CD1c-positive myeloid dendritic cell (primary cell): ENCODE measurements around the gene ALDH3B1.

Experiments
- DNase-seq: peaks from one replicate; pipeline ENCODE4 v3.0.0-alpha.2; 2016; ENCODE audit errors: extremely low spot score

ALDH3B1 gene

DNA sequence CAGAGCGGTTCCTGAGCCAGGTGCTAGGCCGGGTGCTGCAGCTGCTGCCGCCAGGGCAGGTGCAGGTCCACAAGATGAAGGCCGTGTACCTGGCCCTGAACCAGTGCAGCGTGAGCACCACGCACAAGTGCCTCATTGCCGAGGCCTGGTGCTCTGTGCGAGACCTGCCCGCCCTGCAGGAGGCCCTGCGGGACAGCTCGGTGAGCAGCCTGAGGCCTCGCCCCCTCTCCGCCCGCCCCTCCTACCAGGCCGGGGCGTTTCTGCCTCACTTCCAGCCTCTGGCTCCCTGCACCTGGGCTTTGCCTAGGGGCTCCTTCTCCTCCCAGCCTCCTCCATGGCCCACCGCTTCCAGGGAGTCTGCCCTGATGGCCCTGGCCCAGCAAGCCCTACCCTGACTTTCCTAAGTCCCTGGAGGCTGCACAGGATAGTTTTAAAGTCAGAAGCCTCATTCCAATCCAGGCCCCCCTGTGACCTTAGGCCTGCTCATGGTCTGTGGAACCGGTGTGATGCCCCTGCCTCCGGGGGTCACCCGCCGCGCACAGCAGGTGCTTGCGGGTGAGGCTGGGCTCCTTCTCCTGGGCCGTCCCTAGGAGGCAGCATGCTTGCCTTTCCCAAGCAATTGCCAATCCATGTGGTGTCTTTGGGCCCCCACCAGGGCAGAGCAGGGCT, 34.2 kb downstream of the ALDH3B1 start:
- DNase-seq = no peak

DNA sequence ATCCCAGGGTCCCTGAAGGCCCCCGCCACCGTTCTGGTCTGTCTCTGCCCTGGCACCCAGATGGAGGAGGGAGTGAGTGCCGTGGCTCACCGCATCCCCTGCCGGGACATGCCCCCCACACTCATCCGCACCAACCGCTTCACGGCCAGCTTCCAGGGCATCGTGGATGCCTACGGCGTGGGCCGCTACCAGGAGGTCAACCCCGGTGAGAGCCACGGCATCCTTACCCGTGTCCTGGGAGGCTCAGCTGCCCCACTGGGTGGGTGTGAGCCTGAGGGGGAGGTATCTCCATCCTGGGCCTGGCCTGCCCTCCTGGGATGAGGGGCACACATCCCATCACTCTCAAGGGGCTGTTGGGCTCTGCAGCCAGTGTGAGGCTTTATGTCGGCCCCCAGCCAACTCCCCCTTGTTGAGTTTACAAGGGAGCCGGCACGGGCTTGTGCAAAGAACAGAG, 34.8 kb downstream of the ALDH3B1 start:
- no peak for DNase-seq

DNA sequence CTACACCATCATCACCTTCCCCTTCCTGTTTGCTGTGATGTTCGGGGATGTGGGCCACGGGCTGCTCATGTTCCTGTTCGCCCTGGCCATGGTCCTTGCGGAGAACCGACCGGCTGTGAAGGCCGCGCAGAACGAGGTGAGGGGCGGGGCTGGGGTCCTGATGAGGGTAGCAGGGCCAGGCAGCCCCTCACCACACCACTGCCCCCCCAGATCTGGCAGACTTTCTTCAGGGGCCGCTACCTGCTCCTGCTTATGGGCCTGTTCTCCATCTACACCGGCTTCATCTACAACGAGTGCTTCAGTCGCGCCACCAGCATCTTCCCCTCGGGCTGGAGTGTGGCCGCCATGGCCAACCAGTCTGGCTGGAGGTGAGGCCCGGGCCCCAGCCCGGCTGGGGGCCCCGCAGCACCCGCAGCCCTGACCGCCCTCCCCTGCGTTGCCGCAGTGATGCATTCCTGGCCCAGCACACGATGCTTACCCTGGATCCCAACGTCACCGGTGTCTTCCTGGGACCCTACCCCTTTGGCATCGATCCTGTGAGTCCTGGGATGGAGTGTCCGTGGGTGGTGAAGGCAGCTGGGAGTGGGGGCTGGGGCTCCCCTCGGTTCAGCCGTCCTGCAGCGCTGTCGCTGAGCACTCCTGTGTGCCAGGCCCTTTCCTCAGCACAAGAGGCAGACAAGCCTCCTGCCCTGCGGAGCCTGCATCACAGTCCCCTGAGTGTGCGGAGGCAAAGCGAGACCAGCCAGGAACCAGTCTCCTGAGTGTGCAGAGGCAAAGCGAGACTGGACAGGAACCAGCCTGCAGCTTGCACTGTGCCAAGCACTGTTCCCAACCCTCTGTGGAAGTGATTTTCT, 37.5 kb downstream of the ALDH3B1 start:
- no peak for DNase-seq

DNA sequence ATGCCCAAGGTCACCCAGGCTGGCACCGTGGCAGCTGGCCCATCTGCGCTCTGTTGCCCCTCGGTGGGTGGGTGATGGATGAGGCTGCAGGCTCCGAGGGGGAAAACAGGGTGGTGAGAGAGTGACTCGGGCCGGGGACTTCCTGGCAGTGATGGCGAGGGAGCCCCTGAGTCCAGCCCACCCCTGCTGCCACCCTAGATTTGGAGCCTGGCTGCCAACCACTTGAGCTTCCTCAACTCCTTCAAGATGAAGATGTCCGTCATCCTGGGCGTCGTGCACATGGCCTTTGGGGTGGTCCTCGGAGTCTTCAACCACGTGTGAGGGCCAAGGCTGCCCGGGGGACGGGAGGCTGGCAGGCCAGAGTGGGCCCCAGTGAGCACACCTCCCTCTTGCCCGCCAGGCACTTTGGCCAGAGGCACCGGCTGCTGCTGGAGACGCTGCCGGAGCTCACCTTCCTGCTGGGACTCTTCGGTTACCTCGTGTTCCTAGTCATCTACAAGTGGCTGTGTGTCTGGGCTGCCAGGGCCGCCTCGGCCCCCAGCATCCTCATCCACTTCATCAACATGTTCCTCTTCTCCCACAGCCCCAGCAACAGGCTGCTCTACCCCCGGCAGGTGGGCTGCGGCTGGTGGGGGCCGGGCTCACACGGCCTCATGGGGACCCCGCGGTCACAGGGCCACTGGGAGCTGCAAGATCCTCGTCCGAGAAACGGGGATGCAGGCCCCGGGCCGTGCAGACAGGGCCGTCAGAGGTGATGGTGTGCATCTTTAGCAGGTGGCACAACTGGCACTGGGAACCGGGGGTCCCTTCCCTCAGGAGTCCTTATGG, 38.8 kb downstream of the ALDH3B1 start:
- no peak for DNase-seq

DNA sequence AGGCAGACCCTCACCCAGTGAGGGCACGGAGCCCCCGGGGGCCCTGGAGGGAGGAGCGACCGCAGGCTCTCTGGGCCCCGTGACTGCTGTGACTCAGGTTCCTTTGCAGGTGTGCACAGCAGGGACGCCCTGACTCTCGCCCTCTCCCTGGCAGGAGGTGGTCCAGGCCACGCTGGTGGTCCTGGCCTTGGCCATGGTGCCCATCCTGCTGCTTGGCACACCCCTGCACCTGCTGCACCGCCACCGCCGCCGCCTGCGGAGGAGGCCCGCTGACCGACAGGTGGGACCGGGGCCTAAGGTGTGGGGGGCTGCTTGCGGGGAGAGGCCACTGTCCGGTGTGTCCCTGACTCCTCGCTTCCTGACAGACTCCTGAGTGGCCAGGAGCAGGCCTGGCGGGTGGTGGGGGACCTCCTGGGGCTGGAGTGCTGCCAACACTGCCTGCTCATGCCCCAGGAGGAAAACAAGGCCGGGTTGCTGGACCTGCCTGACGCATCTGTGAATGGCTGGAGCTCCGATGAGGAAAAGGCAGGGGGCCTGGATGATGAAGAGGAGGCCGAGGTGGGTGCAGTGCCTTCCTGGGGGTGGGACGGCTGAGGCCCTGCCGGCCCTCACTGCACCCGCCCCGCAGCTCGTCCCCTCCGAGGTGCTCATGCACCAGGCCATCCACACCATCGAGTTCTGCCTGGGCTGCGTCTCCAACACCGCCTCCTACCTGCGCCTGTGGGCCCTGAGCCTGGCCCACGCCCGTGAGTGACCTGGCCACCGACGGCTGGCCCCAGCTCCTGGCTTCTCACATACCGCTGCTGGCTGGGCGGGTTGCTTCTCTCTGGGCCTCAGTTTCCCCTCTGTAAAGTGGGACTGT, 39.6 kb downstream of the ALDH3B1 start:
- DNase-seq = no peak

DNA sequence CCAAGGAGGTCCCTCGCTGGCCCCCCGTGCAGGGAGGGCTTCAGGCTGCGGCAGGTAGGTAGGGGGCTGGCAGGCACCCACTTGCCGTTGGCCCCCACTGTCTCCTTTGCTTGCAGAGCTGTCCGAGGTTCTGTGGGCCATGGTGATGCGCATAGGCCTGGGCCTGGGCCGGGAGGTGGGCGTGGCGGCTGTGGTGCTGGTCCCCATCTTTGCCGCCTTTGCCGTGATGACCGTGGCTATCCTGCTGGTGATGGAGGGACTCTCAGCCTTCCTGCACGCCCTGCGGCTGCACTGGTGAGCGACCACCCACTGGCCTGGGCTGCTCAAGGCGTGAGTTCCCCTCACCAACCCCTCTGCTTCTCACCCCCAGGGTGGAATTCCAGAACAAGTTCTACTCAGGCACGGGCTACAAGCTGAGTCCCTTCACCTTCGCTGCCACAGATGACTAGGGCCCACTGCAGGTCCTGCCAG, 40.3 kb downstream of the ALDH3B1 start:
- DNase-seq = no peak

DNA sequence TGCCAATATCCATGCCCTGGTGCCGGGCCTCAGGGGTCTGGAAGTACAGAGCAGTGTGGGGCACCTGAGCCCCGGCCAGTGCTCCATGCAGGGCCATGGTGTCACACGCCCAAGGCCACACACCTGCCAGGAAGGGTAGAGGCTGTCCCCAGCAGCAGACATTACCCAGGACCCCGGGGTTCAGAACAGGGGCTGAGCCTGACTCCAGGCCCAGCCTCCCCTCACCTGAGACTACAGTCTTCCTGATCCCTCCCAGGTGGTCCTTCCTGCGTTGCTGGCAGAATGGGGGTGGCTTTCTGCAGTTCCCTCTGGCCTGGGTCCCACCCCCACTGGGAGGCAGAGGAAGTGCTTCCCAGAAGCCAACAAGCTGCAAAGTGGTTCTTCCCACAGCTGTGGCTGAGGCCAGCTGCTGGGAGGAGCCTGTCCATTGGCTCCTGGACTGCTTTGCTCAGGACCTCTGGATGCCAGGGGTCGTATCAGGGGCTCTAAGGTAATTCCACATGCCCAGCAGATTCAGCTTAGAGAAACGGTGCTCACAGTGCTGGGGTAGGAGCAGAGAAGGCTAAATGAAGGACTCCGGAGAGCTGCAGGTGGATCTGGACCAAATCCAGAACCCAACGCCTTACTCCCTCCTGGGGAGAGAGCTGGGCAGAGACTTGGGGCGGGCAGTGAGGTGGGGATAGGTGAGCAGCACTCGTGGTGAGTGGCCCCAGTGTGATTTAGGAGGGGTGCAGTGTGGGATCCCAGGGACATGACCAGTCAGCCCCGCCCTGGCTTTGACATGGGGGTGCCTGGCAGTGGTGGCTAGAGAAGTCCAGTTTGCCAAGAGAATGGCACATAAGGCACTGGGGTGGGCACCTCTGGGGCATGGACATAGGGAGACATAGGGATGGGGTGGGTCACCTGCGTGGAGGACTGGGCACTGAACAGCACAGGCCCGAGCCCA, 41.3 kb downstream of the ALDH3B1 start:
- DNase-seq = no peak

DNA sequence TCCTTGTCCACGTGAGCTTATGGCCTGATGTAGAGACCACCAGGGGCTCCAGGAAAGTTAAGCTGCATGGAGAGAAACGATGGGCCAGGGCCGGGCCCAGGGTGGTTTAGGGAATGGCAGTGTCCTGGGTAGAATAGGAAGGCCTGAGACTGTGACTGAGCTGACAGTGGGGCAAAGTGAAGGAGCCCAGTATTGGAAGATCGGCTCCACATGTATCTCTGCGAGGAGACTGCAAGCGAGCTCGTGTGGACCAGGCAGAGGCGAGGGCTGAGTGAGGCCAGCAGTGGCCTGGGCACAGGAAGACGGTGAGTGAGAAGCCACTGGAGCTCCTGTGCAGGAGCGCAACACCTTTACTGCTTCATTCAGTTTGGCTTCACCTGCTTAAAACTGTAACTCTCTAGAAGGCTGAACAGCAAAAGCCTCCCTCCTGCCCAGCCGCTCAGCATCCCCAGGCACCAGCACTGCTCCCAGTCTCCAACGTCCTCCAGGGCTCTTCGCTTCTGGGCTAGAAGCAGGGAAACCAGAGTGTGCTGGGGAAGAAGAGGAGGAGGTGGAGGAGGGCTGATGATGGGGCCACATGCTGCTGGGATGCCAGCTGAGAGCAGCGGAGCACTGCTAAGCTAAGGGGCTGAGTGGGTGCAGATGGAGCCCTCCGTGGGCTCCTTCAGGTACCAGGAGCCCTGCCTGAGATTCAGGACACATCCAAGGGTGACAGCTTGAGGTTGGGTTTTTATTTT, 42.2 kb downstream of the ALDH3B1 start:
- no peak for DNase-seq

DNA sequence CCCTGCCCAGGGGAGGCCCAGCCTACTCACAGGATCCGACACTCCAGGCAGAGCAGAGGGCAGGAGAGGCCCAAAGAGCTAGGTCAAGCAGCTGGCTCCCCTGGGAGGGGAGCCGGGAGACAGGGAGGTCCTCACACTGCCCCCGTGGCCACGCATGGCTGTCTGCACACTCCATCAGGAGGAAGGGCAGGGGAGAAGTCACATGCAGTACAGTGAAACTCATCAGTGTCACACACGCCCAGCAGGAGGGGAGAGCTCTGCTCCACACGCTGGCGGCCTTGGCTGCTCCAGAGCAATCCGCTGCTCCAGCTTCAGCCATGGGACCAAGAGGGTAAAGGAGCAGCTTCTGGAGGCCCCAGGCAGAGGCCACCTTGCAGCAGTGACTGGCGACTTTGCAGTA, 43.0 kb downstream of the ALDH3B1 start:
- DNase-seq = no peak

DNA sequence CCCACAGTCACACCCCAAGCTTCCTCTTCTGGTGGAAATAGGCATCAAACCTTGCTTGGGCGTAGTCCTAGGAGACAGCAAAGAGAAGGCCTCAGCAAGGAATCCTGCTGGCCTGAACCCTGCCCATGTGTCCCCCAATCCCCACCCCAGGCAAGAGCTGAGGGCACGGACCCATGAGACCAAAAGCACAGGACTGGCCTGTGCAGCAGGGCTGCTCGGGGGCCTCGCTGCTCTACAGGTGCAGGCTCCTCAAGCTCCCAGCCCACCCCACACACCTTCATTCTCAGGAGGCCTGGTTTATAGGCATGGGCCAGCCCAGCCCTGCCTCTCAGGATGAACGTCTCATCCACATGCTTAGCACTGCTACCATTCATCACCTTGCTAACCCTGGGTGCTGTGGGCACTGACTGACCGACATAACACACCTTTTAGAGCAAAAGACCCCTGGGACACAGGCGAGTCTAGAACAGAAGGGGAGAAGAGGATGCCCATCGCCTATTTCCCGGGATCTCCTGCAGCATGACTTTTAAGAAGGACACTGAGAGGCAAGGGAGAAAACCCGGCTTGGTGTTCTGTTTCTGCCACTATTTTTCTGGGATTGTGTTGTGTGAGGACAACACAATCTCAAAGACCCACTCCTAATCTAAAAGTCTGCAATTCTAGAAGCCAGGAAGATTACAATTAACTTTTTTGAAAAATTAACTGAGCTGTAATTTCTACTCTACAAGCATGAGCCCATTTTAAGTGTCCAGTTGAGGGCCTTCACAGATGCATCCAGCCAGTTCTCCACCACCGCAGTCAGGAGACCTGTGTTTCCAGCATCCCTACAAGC, 44.1 kb downstream of the ALDH3B1 start:
- no peak for DNase-seq

DNA sequence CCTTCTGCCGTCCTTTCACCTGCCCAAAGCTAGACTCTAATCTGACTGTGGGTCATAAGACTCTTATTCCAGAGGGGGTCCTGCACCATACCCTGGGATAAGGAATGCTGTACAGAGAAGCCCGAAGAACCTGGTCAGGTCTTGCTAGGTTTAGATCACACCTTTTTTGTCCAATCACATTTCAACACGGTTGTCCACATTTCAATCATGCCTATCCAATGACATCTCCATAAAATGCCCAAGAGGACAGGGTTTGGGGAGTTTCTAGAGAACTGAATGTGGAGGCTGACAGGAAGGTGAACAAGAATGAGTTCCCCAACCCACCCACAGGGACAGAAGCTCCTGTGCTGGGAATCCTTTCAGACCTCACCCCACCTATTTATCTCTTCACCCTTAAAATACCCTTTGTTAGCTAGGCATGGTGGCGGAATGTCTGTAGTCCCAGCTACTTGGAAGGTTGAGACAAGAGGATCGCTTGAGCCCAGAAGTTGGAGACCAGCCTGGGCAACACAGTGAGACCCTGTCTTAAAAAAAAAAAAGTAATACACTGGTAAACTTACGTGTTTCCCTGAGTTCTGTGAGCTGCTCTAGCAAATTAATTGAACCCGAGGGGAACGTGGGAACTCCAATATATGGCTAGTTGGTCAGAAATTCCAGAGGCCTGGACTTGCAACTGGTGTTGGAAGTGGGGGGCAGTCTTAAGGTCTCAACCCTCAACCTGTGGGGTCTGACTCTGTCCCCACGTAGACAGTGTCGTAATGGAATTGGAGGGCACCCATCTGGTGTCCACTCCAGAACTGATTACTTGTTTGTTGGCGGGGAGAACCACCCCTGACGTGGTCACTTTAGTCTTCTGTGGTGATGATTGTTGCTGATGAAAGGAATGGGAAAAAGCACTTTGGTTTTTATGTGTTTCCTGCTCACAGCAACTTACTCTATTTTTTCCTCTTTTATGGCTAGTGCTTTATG, 46.5 kb downstream of the ALDH3B1 start:
- DNase-seq = no peak

DNA sequence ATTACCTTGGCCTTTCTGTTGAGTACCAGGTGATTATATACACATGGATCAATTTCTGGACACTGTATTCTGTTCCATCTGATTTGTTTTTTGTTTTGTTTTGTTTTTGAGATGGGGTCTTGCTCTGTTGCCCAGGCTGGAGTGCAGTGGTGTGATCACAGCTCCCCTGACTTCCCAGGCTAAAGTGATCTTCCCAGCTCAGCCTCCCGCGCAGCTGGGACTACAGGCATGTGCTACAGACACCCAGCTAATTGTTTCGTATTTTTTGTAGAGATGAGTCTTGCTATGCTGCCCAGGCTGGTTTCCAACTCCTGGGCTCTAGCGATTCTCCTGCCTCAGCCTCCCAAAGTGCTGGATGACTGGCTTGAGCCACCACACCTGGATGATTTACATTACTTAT, 47.7 kb downstream of the ALDH3B1 start:
- no peak for DNase-seq

DNA sequence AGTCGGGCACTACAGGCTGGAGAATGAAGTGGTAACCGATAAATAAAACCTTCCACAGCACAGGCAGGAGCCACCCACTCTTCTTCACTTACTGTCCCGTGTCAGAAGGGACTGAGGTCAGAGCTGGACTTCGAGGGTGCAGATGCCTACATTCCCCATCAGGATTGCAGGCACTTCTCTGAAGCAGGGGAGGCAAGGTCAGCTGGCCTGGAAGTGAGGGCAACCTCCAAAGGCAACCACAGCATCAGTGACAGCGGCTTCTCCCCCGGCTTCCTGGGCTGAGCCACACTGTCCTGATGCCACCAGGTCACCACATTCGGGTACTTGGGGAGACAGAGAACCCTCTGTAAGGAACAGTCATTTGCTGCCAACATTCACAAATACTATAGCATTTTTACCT, 51.4 kb downstream of the ALDH3B1 start:
- no peak for DNase-seq

DNA sequence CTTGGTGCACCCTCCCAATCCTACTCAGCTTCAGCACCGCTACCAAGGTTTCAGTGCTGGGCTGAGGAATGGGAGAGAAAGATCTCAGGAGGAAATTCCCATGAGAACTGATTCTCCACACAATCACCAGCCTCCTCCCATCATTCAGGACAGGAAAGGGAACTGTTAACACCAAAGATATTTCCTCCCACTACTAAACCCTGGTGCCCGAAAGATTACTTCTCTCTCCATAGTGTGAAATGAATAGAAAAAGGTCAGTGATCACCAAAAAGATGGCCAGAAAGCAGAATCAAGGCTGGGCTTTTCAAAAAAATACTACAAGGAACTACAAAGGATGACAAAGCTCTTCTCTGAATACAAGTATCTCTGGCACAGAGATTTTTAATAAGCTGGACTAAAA, 54.8 kb downstream of the ALDH3B1 start:
- DNase-seq = peak; percentile 46

DNA sequence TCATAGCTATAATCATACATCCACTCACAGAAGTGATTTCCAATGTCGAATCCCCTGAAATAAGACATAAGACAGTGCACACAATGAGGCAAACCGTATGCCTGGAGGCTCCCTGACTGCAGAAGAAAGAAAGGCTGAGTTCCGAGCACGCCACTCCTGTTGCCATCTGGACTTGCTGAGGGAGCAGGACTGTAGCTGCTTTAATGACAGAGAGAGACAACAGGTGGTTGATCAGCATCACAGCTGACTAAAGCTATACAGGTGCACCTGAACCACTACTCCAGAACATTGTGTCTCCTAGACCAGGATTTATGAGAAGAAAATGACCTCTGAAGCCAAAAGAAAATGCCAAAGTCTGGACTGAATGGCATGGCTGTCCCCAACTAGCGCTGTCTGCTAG, 55.7 kb downstream of the ALDH3B1 start:
- no peak for DNase-seq

DNA sequence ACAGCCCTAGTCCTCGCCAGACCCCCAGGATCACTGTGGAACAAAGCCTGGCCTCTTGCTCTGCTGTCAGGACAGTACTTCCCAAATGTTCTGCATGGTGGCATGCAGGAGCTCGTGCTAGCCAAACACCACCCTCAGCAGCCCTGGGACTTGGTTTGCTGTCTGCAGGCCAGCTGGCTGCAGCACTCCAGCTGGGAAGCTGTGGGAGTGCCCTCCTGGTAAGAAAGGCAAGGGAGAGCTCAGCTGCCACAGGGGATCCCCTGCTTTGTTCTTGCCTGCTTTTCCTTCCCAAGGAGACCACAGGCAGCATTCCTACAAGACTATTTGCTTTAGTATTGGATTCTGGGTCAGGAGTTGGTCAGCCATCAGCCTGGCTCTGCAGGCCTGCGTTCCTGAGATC, 56.6 kb downstream of the ALDH3B1 start:
- DNase-seq = no peak

DNA sequence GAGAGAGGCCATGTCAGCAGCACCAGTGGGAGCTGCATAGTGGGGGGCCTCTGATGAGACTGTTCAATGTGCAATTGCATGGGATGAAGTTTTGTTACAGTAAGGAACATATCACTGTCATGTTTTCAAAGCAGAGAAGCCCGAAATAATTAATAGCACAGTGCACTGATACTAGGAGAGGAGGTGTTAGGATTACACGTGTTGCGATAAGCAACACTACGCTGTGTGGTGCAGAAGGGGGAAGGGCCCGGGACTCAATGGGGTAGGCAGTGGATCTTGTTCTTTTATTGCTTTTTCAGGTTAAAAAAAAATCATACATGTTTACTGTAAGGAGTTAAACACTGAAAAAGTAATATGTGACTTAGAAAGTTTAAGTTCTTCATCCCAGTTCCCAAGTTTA, 57.9 kb downstream of the ALDH3B1 start:
- no peak for DNase-seq
